ENCODE measurements around the gene BICD2.

The BICD2 gene

GRCh38 chr9:92720807-92721535 lies 43.7 kb downstream of the BICD2 start:
- Histone ChIP-seq H3K9me2 (replicated peaks; ENCODE audit: control insufficient read depth, low read length) (no peaks in the 10 kb centered on the region), H3K4me1 (ENCODE audit: control insufficient read depth, low read length) (peaks cover 90% of the 10 kb centered on the region), H3K27ac (ENCODE audit: low read depth, low read length) (peak overlapping the region; percentile 81), H4K20me1 (ENCODE audit: control insufficient read depth, insufficient read depth, low read depth, low read length) (peaks cover 6% of the 10 kb centered on the region; the same call in 1 of the 2 replicates), H3K36me3 (ENCODE audit: control insufficient read depth, low read length) (peaks cover 87% of the 10 kb centered on the region), H3K9me3 (ENCODE audit: control insufficient read depth, insufficient read depth, low read length) (no peaks in the 10 kb centered on the region), H3F3A (ENCODE audit: control insufficient read depth, insufficient read depth) (peaks cover 10% of the 10 kb centered on the region), H3K79me2 (ENCODE audit: control insufficient read depth, low read length) (peaks cover 66% of the 10 kb centered on the region), H3K27me3 (ENCODE audit: control insufficient read depth, low read length) (no peaks in the 10 kb centered on the region), H3K4me3 (ENCODE audit: low read length) (peak overlapping the region; percentile 57), H3K4me2 (ENCODE audit: low read length) (peak overlapping the region; percentile 90)
- TF ChIP-seq CTCF (IDR thresholded peaks at IDR 0.05; ENCODE audit: low read depth, low read length, poor library complexity, severe bottlenecking) (no peak), EZH2phosphoT487 (IDR thresholded peaks at IDR 0.05; ENCODE audit: borderline replicate concordance, low read length) (no peak)

GRCh38 chr9:92720209-92720765 lies 44.3 kb downstream of the BICD2 start:
- Histone ChIP-seq H3K9me3 (ENCODE audit: control insufficient read depth, insufficient read depth, low read length) (no peaks in the 10 kb centered on the region), H3K4me2 (ENCODE audit: low read length) (peak overlapping the region; percentile 90), H3F3A (ENCODE audit: control insufficient read depth, insufficient read depth) (peaks cover 10% of the 10 kb centered on the region), H3K4me3 (ENCODE audit: low read length) (peak overlapping the region; percentile 42), H3K36me3 (ENCODE audit: control insufficient read depth, low read length) (peaks cover 87% of the 10 kb centered on the region), H3K27me3 (ENCODE audit: control insufficient read depth, low read length) (no peaks in the 10 kb centered on the region), H4K20me1 (ENCODE audit: control insufficient read depth, insufficient read depth, low read depth, low read length) (0 out of 2 replicates have a peak, but pooled peaks cover 2% of the 10 kb centered on the region), H3K4me1 (ENCODE audit: control insufficient read depth, low read length) (peaks cover 83% of the 10 kb centered on the region), H3K79me2 (ENCODE audit: control insufficient read depth, low read length) (peaks cover 64% of the 10 kb centered on the region), H3K27ac (ENCODE audit: low read depth, low read length) (peak overlapping the region; percentile 81), H3K9me2 (replicated peaks; ENCODE audit: control insufficient read depth, low read length) (no peaks in the 10 kb centered on the region)
- TF ChIP-seq CTCF (IDR thresholded peaks at IDR 0.05; ENCODE audit: low read depth, low read length, poor library complexity, severe bottlenecking) (no peak), EZH2phosphoT487 (IDR thresholded peaks at IDR 0.05; ENCODE audit: borderline replicate concordance, low read length) (no peak)

- no peak for TF ChIP-seq EZH2phosphoT487 (IDR thresholded peaks at IDR 0.05; ENCODE audit: borderline replicate concordance, low read length)
- TF ChIP-seq CTCF (IDR thresholded peaks at IDR 0.05; ENCODE audit: low read depth, low read length, poor library complexity, severe bottlenecking), result no peak
- no peak overlapping the region for H3K4me3 ChIP-seq (ENCODE audit: low read length)
- 0 out of 2 replicates have a peak, but pooled peaks cover 2% of the 10 kb centered on the region for H4K20me1 ChIP-seq (ENCODE audit: control insufficient read depth, insufficient read depth, low read depth, low read length)
Measured at GRCh38 chr9:92719028-92719647, 45.5 kb downstream of the BICD2 start.

More at GRCh38 chr9:92719028-92719647, 45.5 kb downstream of the BICD2 start:
- Histone ChIP-seq H3K36me3 (ENCODE audit: control insufficient read depth, low read length) (peaks cover 92% of the 10 kb centered on the region), H3K4me1 (ENCODE audit: control insufficient read depth, low read length) (peaks cover 71% of the 10 kb centered on the region), H3K9me3 (ENCODE audit: control insufficient read depth, insufficient read depth, low read length) (no peaks in the 10 kb centered on the region), H3F3A (ENCODE audit: control insufficient read depth, insufficient read depth) (peaks cover 10% of the 10 kb centered on the region), H3K9me2 (replicated peaks; ENCODE audit: control insufficient read depth, low read length) (no peaks in the 10 kb centered on the region), H3K27me3 (ENCODE audit: control insufficient read depth, low read length) (no peaks in the 10 kb centered on the region), H3K4me2 (ENCODE audit: low read length) (no peak overlapping the region), H3K79me2 (ENCODE audit: control insufficient read depth, low read length) (peaks cover 52% of the 10 kb centered on the region), H3K27ac (ENCODE audit: low read depth, low read length) (no peak overlapping the region)
